AG10803 (cell line): Measurements from ENCODE around the gene ZNF106.

Source experiments
- DNase-seq: peaks from one replicate; pipeline ENCODE4 v3.0.0; 2010; ENCODE audit warnings: low read depth
- H3K4me3 ChIP-seq: 2 replicates; pipeline ENCODE4 v1.5.1; 2011; ENCODE audit warnings: mild to moderate bottlenecking, low read length, control low read depth
- TF ChIP-seq, protein P1 (sequence below): conservative IDR thresholded peaks from 2 replicates; pipeline ENCODE4 v1.5.1; 2011; ENCODE audit warnings: mild to moderate bottlenecking, low read length, control low read depth, inconsistent platforms

The ZNF106 gene

DNA sequence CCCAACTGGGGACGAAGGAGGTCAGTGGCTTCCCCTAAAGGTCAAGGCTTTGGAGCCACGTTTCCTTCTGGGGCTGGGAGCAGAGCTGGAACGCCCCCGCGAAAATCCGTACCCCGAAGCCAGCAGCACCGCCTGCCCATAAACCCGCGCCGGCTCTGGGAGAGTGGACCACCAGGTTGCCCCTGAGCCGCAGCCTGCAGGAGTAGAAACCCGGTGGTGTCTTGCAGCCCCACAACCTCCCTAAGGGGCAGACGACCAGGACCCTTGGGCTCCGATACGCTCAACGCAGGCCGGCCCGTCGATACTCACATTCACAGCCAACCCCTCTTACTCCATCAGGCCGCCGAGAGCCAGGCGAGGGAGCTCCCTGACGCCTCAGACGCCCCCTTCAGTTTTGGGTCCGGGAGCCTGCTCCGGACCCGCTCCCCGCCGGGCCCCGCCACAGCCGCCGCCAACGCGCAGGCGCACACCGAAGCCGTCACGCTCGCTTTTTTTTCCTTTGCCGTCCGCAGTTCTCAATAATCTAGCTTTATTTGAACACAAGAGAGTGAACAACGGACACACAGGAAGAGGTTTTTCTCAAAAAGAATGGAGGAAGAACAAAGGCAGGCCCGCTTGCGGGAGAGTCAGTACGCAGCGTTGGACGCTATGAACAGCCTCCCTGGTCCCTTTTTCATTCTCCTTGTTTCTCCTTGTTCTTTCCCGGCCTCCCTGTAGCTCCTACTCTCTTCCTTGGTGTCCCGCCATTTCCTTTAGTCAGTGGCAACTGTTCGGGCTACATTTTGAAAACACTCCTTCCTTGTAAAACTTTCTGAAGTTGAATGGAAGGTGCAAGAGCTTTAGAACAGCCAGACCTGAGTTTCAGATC is at the start of gene ZNF106:
TSS of gene ZNF106 (minus strand) at position 471 of the 868 bp plus-strand sequence. CDS start 18,852 bp downstream, outside the sequence.
- H3K4me3 ChIP-seq: peak within 1 kb of the TSS; percentile 98
- peak; percentile 91 for DNase-seq
- TF ChIP-seq, protein P1, sequence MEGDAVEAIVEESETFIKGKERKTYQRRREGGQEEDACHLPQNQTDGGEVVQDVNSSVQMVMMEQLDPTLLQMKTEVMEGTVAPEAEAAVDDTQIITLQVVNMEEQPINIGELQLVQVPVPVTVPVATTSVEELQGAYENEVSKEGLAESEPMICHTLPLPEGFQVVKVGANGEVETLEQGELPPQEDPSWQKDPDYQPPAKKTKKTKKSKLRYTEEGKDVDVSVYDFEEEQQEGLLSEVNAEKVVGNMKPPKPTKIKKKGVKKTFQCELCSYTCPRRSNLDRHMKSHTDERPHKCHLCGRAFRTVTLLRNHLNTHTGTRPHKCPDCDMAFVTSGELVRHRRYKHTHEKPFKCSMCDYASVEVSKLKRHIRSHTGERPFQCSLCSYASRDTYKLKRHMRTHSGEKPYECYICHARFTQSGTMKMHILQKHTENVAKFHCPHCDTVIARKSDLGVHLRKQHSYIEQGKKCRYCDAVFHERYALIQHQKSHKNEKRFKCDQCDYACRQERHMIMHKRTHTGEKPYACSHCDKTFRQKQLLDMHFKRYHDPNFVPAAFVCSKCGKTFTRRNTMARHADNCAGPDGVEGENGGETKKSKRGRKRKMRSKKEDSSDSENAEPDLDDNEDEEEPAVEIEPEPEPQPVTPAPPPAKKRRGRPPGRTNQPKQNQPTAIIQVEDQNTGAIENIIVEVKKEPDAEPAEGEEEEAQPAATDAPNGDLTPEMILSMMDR: peak; percentile 18; the same call in 1 of the 2 replicates

DNA sequence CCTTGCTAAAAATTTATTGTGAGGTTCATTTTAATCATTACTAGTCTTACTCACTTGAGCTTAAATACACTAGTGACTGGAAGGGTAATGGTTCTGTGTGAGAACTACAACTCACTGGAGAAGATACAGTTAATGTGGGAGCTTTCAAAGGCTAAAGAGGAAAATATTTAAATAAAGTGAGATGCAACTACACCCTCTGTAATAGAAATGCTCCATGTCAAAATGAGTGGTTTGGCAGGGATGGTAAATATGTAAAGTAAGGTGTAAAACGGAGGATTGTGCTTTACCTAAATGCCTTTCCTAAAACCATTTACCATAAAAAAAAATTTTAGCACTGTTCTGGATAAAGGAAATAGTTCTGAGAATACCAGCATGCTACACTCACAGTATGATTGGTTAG is 42.3 kb upstream of the ZNF106 start:
- H3K4me3 ChIP-seq: no peak overlapping the region
- TF ChIP-seq, protein P1: no peak
- no peak for DNase-seq

DNA sequence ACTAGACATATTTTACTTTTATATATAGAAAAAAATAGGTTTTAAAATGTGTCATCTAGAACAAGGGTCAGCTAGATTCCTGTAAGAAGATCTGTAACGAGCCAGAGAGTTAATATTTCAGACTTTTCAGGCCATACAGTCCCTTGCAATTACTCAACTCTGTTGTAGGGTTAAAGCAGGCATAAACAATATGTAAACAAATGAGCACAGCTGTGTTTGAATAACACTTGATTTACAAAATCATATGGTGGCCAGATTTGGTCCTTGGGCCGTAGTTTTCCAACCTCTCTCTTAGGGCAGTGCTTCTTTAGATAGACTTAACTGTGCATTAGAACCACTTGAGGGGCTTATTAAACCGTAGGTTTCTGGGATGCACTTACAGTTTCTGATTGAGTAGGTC is 38.0 kb upstream of the ZNF106 start:
- DNase-seq: no peak
- H3K4me3 ChIP-seq: no peak overlapping the region
- TF ChIP-seq, protein P1: no peak

DNA sequence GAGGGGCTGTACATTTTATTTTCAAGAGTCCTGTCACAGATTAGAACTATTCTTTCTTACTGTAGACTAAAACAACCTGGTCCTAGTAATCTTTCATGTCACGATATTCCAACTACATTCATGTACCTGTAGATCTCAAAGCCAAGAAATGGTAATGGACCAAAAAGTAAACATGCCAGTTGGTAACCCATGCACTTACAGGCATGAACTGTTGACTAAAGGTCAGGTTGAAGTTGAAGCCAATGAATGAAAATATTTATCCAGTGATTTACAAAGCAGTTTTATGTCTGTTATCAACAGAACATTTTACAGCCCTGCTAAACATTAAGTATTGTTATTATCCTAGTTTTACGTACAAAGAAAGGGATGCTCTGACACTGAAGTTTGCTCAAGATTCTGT is 32.4 kb upstream of the ZNF106 start:
- no peak for DNase-seq
- TF ChIP-seq, protein P1: no peak
- no peak overlapping the region for H3K4me3 ChIP-seq

DNA sequence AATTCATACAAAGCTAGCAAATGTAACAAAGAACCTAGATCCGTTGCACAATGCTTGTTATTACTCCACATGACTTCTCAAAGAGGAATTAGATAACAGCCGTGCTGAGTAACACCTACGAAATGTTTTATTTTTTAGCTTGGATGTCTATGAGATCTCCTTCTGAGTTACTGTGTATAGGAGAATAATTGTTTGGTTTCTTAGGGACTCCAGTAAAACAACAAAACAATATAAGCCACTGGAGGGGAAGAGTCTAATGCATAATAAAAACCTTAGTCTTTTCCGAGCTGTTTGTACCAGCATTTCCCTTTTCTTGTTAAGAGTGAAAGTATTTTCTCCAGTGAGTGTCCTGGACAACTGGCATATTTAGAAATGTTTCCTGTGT is 20.1 kb upstream of the ZNF106 start:
- TF ChIP-seq, protein P1: no peak
- no peak overlapping the region for H3K4me3 ChIP-seq
- DNase-seq: peak; percentile 62

DNA sequence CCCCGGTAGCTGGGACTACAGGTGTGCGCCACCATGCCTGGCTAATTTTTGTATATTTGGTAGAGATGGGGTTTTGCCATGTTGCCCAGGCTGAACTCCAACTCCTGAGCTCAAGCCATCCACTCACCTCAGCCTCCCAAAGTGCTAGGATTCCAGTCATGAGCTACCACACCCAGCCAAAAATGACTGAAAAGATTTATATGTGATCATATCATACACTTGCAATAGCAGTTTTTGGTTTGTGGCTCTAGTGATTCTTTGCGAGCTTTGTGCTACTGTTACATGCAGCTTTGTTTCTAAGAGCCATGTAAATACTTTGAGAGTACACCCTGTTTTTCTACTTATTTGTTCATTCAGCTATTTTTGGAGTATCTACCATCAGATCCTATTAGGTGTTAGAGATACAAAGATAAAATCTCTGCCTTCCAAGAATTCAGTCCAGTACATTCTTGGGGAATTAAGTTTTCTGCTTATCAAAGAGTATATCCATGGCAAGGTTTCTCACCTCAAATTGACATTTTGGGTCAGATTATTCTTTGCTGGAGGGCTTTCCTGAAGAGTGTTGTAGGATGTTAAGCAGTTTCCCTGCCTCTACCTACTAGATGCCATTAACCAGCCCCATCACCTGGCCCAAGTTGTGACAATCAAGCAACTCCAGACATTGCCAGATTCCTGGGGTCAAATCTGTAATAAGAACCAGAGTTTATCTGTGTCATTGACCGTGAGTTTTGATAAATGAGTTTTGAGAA is 19.5 kb upstream of the ZNF106 start:
- TF ChIP-seq, protein P1: no peak
- DNase-seq: no peak
- no peak overlapping the region for H3K4me3 ChIP-seq

DNA sequence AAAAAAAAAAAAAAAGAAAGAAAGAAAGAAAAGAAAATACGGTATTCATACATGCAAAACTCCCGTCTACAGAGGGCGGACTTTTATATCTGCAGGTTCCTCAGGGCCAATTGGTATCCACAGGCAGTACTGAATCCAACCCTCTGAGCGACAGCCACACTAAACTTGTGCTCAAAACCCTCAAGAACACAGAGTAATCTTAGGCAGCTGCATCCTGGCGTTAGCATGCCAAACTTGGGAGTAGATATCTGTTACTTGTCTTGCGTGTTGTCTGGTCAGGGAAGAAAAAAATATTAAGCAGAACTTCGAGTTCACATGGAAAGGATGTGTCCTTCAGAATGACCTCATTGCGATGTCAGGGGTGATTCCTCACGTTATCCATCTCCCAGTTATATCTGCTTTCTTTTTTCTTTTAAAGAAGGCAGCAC is 17.3 kb upstream of the ZNF106 start:
- no peak for DNase-seq
- TF ChIP-seq, protein P1: no peak
- no peak overlapping the region for H3K4me3 ChIP-seq
